Measurements from ENCODE around the gene FKBP15. TPM values are rescaled to one million over a fixed set of nuclear protein-coding genes. Genes with fewer than 3 reads are reported as not detected.
A peak's percentile ranks its signal among the peaks of the same experiment; 100 is the strongest.

Gene FKBP15
- polyA plus RNA-seq, 1 of the 3 experiments (the other 2 are of a cell fraction), result 13.9 TPM

DNA sequence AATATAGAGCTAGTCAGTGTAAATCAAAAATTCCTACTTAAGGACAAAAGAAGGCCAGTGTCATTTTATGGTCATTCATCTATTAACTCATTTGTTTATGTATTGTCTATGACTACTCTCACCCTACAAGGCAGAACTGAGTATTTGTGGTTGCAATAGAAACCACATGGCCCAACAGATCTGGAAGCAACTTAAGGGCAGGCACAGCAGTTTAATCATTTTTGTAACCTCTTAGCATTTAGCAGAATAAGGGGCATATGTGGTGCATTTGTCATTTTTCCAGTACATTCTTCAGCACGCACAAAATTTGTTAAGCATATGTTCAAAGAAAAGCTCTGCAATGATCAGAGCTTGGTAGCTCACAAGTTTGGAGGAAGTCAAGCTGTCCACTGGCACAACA, 1.1 kb downstream of the FKBP15 start:
- H3K27ac ChIP-seq (ENCODE audit: low read depth in 2 of 2, low read length in 1 of 2), result peak overlapping the region in 1 of 2 experiments; percentile 70; a peak in 1 of 4 replicates
- H3K4me1 ChIP-seq (ENCODE audit: control insufficient read depth in 1 of 2, insufficient read depth in 2 of 2, low read depth in 1 of 2, low read length in 1 of 2), result peaks cover 16 to 17% of the 10 kb centered on the region in 2 experiments
- ChIA-PET CTCF (interaction anchor here (2.9 to 4.1 kb wide), 2 partner anchors 55 to 108 kb away, joined by 12 to 19 read pairs; partner anchors contain the start of genes CDC26 and PRPF4), POLR2A (interaction anchor here (3.1 kb wide), 1 partner anchor 55 kb away, joined by 19 read pairs; the partner anchor contains the start of genes CDC26 and PRPF4)
- peaks cover 11% of the 10 kb centered on the region for H3F3A ChIP-seq (replicated peaks; ENCODE audit: insufficient read depth)
- no peaks in the 10 kb centered on the region for H4K20me1 ChIP-seq (ENCODE audit: insufficient read depth)
- no peaks in the 10 kb centered on the region for H3K27me3 ChIP-seq (ENCODE audit: insufficient read depth)
- H3K4me2 ChIP-seq, result peak overlapping the region; percentile 92
- TF ChIP-seq YY1 (IDR thresholded peaks at IDR 0.05; ENCODE audit: low read depth) (no peak), REST (IDR thresholded peaks at IDR 0.05; ENCODE audit: low read depth, low read length) (no peak), RCOR1 (IDR thresholded peaks at IDR 0.05; ENCODE audit: low read length) (no peak), SIN3A (IDR thresholded peaks at IDR 0.05; ENCODE audit: borderline replicate concordance, low read depth, low read length) (no peak), TEAD4 (IDR thresholded peaks at IDR 0.05; ENCODE audit: borderline replicate concordance, insufficient read depth) (no peak), GABPA (IDR thresholded peaks at IDR 0.05; ENCODE audit: low read depth) (no peak), USF1 (IDR thresholded peaks at IDR 0.05; ENCODE audit: borderline replicate concordance, low read depth) (no peak), TCF12 (IDR thresholded peaks at IDR 0.05) (no peak), FOXJ3 (CRISPR knock-in tag; IDR thresholded peaks at IDR 0.05) (no peak), MAX (IDR thresholded peaks at IDR 0.05; ENCODE audit: low read depth) (no peak), MXI1 (IDR thresholded peaks at IDR 0.05; ENCODE audit: low read depth, low read length) (no peak), ELF1 (IDR thresholded peaks at IDR 0.05) (no peak), TAF1 (IDR thresholded peaks at IDR 0.05; ENCODE audit: borderline replicate concordance, low read depth, low read length) (no peak), FOXM1 (IDR thresholded peaks at IDR 0.05; ENCODE audit: low read depth) (no peak), CHD2 (IDR thresholded peaks at IDR 0.05; ENCODE audit: low read length, partially characterized antibody) (no peak), POLR2AphosphoS5 (IDR thresholded peaks at IDR 0.05; ENCODE audit: low read depth, low read length) (no peak)
- no peaks in the 10 kb centered on the region for H3K9me2 ChIP-seq
- peaks cover 78% of the 10 kb centered on the region for H3K79me2 ChIP-seq (ENCODE audit: insufficient read depth)
- H3K9ac ChIP-seq, result peak overlapping the region; percentile 71; the same call in 1 of the 2 replicates
- peaks cover 5 to 9% of the 10 kb centered on the region in 2 experiments for H3K36me3 ChIP-seq (replicated peaks in 1 of 2; ENCODE audit: control insufficient read depth in 1 of 2, insufficient read depth in 2 of 2, low read length in 1 of 2)
- no peaks in the 10 kb centered on the region for H3K9me3 ChIP-seq
- WGBS (ENCODE audit: low lambda C conversion rate), result 8% methylated on average over 1 of the region's 1 CpG
- no peak for DNase-seq
- H3K4me3 ChIP-seq (ENCODE audit: low read depth in 2 of 2, low read length in 1 of 2), result peak overlapping the region; percentile 96 to 98
- H2AFZ ChIP-seq (ENCODE audit: low read depth), result no peak overlapping the region; the same call in 1 of the 2 replicates

Data from SK-N-SH (cell line).